ENCODE measurements around the gene MOCOS. TPM values are rescaled to one million over a fixed set of nuclear protein-coding genes. Genes with fewer than 3 reads are reported as not detected.

MOCOS gene
- total RNA-seq, 1 donor: 13.1 TPM

DNA sequence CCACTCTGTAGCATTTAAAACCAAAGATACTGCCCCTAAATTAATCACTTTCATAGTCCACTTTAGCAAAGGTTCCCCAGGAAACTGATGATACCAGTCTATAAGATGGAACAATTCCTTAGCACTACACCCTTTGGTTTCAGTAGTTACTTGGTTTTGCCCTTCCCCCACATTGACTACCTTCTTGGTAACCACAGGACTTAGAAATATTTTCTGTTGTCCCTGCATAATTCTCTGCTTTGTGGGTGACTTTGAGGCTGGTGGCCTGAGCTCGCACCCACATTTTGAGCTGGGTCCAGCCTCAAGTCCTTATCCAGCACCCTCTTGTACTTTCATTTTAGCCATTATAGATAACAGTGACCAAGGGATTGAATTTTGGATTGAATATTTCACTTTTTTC is 34.5 kb upstream of the MOCOS start:
- TF ChIP-seq, protein P1, sequence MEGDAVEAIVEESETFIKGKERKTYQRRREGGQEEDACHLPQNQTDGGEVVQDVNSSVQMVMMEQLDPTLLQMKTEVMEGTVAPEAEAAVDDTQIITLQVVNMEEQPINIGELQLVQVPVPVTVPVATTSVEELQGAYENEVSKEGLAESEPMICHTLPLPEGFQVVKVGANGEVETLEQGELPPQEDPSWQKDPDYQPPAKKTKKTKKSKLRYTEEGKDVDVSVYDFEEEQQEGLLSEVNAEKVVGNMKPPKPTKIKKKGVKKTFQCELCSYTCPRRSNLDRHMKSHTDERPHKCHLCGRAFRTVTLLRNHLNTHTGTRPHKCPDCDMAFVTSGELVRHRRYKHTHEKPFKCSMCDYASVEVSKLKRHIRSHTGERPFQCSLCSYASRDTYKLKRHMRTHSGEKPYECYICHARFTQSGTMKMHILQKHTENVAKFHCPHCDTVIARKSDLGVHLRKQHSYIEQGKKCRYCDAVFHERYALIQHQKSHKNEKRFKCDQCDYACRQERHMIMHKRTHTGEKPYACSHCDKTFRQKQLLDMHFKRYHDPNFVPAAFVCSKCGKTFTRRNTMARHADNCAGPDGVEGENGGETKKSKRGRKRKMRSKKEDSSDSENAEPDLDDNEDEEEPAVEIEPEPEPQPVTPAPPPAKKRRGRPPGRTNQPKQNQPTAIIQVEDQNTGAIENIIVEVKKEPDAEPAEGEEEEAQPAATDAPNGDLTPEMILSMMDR (IDR thresholded peaks at IDR 0.05; ENCODE audit: insufficient read depth, low read length): no peak
- H3K4me3 ChIP-seq (ENCODE audit: low read depth, low read length): no peak overlapping the region
- DNase-seq (ENCODE audit: low read depth): no peak

DNA sequence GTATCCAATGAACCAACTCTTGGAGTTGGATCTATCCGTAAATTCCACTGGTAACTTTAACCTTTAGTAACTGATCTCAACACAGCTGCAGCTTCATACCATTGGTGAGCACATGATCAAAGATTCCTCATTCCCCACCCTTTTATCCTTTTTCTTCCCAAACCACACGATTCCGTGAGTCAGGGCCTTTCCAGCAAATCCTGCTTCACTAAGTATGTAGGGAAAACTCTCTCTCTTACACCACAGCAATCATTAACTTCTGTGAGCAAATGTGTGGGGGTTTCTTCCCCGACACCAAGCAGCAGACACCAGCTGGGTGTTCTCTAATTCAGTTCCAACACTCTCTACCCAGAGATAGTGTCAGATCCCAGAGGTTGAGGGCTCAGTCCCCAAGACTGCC is 34.1 kb upstream of the MOCOS start:
- DNase-seq (ENCODE audit: low read depth): peak; percentile 90
- TF ChIP-seq, protein P1 (IDR thresholded peaks at IDR 0.05; ENCODE audit: insufficient read depth, low read length): no peak
- no peak overlapping the region for H3K4me3 ChIP-seq (ENCODE audit: low read depth, low read length)

DNA sequence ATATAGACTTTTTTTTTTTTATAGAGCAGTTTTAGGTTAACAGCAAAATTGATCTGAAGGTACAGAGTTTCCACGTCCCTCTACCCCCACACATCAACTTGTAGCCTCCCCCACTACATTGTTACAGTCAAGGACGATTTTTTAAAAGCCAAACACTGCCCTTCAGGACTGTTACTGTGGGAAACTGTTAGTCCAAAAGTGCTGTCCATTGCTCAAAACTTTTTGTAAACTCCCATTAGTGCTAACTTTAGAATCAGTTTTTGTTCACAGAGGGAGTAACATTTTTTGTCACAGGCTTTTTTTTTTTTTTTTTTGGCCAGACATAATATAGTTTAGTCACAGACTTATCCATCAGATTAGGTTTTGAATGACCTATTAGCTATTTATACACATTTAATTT is 33.5 kb upstream of the MOCOS start:
- no peak overlapping the region for H3K4me3 ChIP-seq (ENCODE audit: low read depth, low read length)
- TF ChIP-seq, protein P1 (IDR thresholded peaks at IDR 0.05; ENCODE audit: insufficient read depth, low read length): no peak
- DNase-seq (ENCODE audit: low read depth): peak; percentile 36

DNA sequence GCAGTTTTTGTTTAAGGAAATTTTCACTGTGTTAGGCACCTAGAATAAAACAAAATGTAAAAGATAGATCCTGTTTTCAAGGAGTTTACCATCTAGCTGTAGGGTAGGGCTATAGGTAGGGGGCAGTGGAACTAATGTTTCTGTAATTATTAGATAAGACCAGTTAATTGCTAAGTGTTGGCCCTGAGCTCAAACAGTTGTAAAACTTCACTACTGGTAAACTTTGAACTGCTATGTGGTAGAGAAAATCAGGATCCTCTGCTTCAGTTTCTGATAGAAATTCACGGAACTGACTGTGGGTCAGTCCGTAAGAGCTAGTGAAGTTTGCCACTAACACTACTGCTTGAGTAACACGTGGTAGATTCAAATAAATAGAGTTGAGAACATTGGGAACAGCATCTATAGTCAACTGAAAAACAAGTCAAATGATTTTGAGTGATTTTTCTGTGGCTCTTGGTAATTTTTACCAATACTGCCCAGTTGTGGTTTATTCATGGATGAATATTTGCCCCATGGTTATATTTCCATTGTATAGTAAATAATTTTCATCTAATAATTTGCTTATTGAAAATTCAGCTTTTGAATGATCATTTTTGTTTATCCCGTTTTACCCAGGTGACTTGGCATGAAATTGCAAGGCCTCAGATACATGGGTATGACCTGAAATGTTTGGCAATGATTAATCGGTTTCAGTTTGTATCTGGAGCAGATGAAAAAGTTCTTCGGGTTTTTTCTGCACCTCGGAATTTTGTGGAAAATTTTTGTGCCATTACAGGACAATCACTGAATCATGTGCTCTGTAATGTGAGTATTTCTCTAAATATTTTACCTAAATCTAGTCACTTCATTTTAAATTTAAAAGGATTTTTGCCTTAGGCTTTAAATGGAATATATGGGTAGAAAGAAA is 31.2 kb upstream of the MOCOS start:
- H3K4me3 ChIP-seq (ENCODE audit: low read depth, low read length): no peak overlapping the region
- TF ChIP-seq, protein P1 (IDR thresholded peaks at IDR 0.05; ENCODE audit: insufficient read depth, low read length): no peak
- no peak for DNase-seq (ENCODE audit: low read depth)

DNA sequence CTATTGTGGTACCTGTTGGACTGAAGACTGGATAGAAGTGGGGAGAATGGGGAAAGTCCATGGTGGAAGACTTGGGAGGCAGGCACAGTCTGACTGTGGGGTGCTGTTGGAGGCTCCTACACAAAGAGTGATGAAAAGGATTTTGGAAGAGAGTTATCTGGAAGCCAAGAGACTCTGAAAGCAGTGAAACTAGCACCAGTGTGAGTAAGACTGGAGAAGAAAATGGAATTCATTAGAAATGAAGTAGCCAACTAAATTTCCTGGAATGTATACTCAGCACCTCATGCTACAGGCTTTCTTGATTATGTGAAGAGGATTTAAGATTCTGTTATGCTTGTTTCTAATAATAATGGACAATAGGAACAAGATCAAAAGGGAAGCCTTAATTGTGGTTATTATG is 29.9 kb upstream of the MOCOS start:
- TF ChIP-seq, protein P1 (IDR thresholded peaks at IDR 0.05; ENCODE audit: insufficient read depth, low read length): no peak
- peak; percentile 43 for DNase-seq (ENCODE audit: low read depth)
- H3K4me3 ChIP-seq (ENCODE audit: low read depth, low read length): no peak overlapping the region

DNA sequence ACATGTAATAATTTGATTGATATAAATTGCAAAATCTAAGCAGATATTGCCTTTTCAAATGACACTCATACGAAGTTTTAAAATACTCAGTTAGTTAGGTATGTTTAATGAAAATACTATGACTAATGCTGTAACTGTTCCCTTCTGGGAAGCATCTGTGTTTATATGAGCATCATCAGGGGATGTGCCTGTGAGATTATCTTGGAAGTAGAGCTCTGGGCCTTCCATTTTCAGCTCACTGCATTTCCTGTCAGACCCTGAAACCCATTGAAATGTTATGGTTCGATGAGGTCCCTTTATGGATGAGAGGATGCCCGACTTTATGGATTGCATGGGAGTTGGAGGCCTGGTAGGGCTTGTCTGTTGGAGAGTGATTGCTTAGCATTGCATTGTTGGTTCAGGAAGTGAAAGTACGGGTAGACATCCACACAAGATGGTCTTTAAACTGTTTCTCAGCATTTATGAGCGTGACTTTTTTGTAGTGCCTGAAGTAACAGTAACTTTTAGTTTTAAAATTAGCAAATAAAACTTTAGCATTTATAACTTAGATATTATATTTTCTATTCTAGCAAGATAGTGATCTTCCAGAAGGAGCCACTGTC is 28.9 kb upstream of the MOCOS start:
- H3K4me3 ChIP-seq (ENCODE audit: low read depth, low read length): no peak overlapping the region
- peak; percentile 80 for DNase-seq (ENCODE audit: low read depth)

More for the DNA sequence above, 28.9 kb upstream of the MOCOS start:
- TF ChIP-seq, protein P1 (IDR thresholded peaks at IDR 0.05; ENCODE audit: insufficient read depth, low read length): no peak

All from fibroblast of the aortic adventitia (primary cell).